SKM-1 (cell line): ENCODE measurements around the gene ZDHHC12.
A peak's percentile ranks its signal among the peaks of the same experiment; 100 is the strongest.

ENCODE experiments used
- DNase-seq: peaks from one replicate; lab custom pipeline; 2025; ENCODE audit not compliant: unreplicated experiment; lab: John Stamatoyannopoulos, UW

ZDHHC12 gene

GRCh38 chr9:128731093-128731492, 7.2 kb upstream of the ZDHHC12 start:
- no peak for DNase-seq

GRCh38 chr9:128729766-128730517, 6.0 kb upstream of the ZDHHC12 start:
- DNase-seq = no peak

- DNase-seq = no peak
These were observed 5.4 kb upstream of the ZDHHC12 start for GRCh38 chr9:128729302-128729701.

- no peak for DNase-seq
These were observed 4.4 kb upstream of the ZDHHC12 start for GRCh38 chr9:128728298-128728697.

- DNase-seq = no peak
These were observed 3.8 kb upstream of the ZDHHC12 start for GRCh38 chr9:128727640-128728248.

GRCh38 chr9:128724744-128725211, 851 bp upstream of the ZDHHC12 start:
- DNase-seq = peak; percentile 51

GRCh38 chr9:128723352-128723865, 518 bp downstream of the ZDHHC12 start:
- no peak for DNase-seq

GRCh38 chr9:128722380-128723351, 1.3 kb downstream of the ZDHHC12 start:
- DNase-seq = no peak

GRCh38 chr9:128721487-128722010, 2.4 kb downstream of the ZDHHC12 start:
- DNase-seq = no peak

- no peak for DNase-seq
These were observed 3.0 kb downstream of the ZDHHC12 start for GRCh38 chr9:128720841-128721486.

- DNase-seq = no peak
These were observed 3.9 kb downstream of the ZDHHC12 start for GRCh38 chr9:128719919-128720605.

GRCh38 chr9:128718475-128718874, 5.5 kb downstream of the ZDHHC12 start:
- no peak for DNase-seq

GRCh38 chr9:128718047-128718446, 5.9 kb downstream of the ZDHHC12 start:
- no peak for DNase-seq

- DNase-seq = no peak
These were observed 7.2 kb downstream of the ZDHHC12 start for GRCh38 chr9:128716581-128717254.

- DNase-seq = no peak
These were observed 8.5 kb downstream of the ZDHHC12 start for GRCh38 chr9:128715436-128715750.

GRCh38 chr9:128714586-128715435, 9.1 kb downstream of the ZDHHC12 start:
- DNase-seq = no peak

GRCh38 chr9:128713941-128714573, 9.9 kb downstream of the ZDHHC12 start:
- no peak for DNase-seq

- no peak for DNase-seq
These were observed 10.5 kb downstream of the ZDHHC12 start for GRCh38 chr9:128713411-128713780.
